ENCODE data around the gene SH3RF3. TPM values are rescaled to one million over a fixed set of nuclear protein-coding genes. Genes with fewer than 3 reads are reported as not detected.

The SH3RF3 gene
- total RNA-seq, 1 experiment from 2014 or later = 0.30 TPM

- Histone ChIP-seq H3K27me3 (no peaks in the 10 kb centered on the region; the same call in 1 of the 2 replicates), H3K36me3 (no peaks in the 10 kb centered on the region), H3K9me3 (replicated peaks) (no peaks in the 10 kb centered on the region), H3K4me1 (peaks cover 7% of the 10 kb centered on the region; the same call in 1 of the 2 replicates), H3K27ac (no peak overlapping the region), H3K4me3 (no peak overlapping the region)
- DNase-seq = no peak
These were observed 216.9 kb downstream of the SH3RF3 start for GRCh38 chr2:109345653-109346480.

- H3K36me3 ChIP-seq = no peaks in the 10 kb centered on the region
- H3K4me1 ChIP-seq = peaks cover 8% of the 10 kb centered on the region; the same call in 1 of the 2 replicates
These were observed 217.7 kb downstream of the SH3RF3 start for GRCh38 chr2:109346601-109347228.

GRCh38 chr2:109347626-109348025 is 218.6 kb downstream of the SH3RF3 start:
- H3K9me3 ChIP-seq (replicated peaks) = no peaks in the 10 kb centered on the region
- DNase-seq = no peak
- H3K27ac ChIP-seq = no peak overlapping the region
- no peaks in the 10 kb centered on the region for H3K36me3 ChIP-seq
- peaks cover 8% of the 10 kb centered on the region; the same call in 1 of the 2 replicates for H3K4me1 ChIP-seq
- H3K27me3 ChIP-seq = no peaks in the 10 kb centered on the region; the same call in 1 of the 2 replicates
- H3K4me3 ChIP-seq = no peak overlapping the region

More at GRCh38 chr2:109346601-109347228, 217.7 kb downstream of the SH3RF3 start:
- no peaks in the 10 kb centered on the region for H3K9me3 ChIP-seq (replicated peaks)
- H3K27me3 ChIP-seq = no peaks in the 10 kb centered on the region; the same call in 1 of the 2 replicates
- H3K27ac ChIP-seq = no peak overlapping the region
- no peak overlapping the region for H3K4me3 ChIP-seq
- DNase-seq = peak in 1 of 2 experiments; percentile 38

GRCh38 chr2:109348190-109348589 is 219.2 kb downstream of the SH3RF3 start:
- Histone ChIP-seq H3K9me3 (replicated peaks) (no peaks in the 10 kb centered on the region), H3K27ac (no peak overlapping the region), H3K4me1 (peaks cover 8% of the 10 kb centered on the region; the same call in 1 of the 2 replicates), H3K27me3 (no peaks in the 10 kb centered on the region; the same call in 1 of the 2 replicates), H3K4me3 (no peak overlapping the region), H3K36me3 (no peaks in the 10 kb centered on the region)
- no peak for DNase-seq

- Histone ChIP-seq H3K27ac (no peak overlapping the region), H3K4me3 (no peak overlapping the region), H3K36me3 (no peaks in the 10 kb centered on the region), H3K4me1 (peaks cover 8% of the 10 kb centered on the region; the same call in 1 of the 2 replicates), H3K27me3 (no peaks in the 10 kb centered on the region; the same call in 1 of the 2 replicates), H3K9me3 (replicated peaks) (no peaks in the 10 kb centered on the region)
- no peak for DNase-seq
These were observed 219.9 kb downstream of the SH3RF3 start for GRCh38 chr2:109348671-109349502.

DNA sequence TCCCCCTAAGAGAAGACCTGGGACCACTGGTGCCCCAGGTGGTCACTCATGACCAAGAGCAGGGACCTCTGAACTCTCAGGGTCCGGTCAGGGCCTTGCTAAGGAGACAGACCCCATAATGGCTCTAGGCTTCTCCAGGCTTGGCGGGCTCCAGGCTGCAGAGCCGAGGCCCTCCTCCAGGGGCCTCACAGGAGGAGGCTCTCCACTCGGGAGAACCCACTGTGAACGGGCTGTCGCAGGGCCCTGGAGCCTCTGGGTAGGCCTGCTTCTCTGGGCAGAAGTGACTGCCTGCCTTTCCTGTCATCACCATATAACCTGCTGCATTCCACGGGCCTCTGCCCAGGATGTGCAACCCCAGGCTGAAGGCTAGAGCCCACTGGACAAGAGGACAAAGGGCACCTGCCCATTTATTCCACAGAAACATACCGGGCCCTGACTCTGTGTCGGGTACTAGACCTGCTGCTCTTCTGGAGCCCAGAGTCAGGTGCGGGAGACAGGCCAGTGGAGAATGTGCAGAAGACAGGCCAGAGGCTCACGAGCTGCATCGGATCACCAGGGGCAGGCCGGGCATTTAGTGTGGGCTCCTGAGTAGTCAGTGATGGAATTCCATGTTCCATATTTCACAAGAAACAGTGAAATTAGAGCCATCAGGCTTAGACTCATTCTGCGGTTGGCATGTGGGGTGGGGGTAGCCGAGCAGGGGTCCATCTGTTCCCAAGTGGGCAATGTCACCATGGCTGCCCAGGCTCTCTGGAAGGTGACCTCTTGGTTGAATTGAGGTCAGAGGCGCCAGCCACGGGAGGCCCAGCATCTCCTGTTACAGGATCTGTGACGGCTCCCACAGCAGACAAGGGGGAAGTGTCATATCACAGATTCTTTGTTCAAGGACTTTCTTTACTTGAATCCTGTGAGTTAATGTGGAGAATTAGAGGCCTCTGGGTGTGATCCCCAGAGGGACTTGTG is 220.8 kb downstream of the SH3RF3 start:
- Histone ChIP-seq H3K4me3 (no peak overlapping the region), H3K9me3 (replicated peaks) (no peaks in the 10 kb centered on the region), H3K27me3 (no peaks in the 10 kb centered on the region; the same call in 1 of the 2 replicates), H3K27ac (no peak overlapping the region), H3K4me1 (peaks cover 8% of the 10 kb centered on the region; the same call in 1 of the 2 replicates), H3K36me3 (no peaks in the 10 kb centered on the region)
- DNase-seq = peak; percentile 18 to 21

DNA sequence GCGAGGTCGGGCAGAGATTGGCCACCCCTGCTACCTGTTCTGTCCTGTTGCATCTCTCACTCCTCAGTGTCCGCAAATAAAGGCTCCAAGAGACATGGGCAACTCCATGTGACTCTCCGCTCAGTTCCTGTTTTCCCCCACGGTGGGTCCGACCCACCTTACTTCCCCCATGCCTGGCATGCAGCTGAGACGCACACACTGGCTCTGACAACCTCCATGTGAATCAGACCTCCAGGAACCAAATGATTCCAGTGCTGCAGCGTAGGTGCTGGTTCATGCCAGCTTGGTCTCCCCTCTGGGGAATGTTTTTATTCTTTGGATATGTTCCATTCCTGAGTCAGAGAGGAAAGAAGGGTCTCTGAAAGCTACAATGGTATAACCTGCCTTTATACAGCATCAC is 221.5 kb downstream of the SH3RF3 start:
- H3K27me3 ChIP-seq = no peaks in the 10 kb centered on the region
- no peak overlapping the region for H3K27ac ChIP-seq
- no peaks in the 10 kb centered on the region for H3K36me3 ChIP-seq
- H3K4me3 ChIP-seq = no peak overlapping the region
- H3K4me1 ChIP-seq = peaks cover 8% of the 10 kb centered on the region; the same call in 1 of the 2 replicates
- H3K9me3 ChIP-seq (replicated peaks) = no peaks in the 10 kb centered on the region
- DNase-seq = no peak

DNA sequence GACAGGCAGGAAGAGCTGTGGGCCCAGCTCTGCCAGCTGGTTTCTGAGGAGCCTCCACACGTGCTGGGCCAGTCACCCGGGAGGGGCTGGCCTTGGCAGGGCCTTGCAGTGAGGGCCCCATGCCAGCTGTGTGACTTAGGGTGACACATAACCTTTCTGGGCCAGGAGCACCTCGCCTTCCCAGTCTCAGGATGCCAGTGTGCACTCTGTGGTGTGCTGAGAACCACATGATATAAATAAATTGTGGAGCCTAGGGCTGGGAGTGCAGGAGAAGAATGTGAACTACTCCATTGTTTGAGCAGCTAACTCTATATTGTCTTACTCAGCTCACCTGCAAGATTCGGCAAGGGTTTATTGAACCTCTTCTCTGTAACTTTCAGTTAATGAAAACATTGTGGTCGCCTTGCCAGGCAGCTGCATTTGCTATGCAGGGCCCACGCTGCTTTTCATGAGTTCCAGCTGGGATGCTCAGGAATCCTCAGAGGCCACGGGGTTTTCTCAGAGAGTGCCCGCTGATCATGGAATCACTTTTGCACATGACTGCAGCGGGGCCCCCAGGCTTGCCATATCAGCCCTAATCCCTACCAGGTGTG is 222.3 kb downstream of the SH3RF3 start:
- H3K4me1 ChIP-seq = peaks cover 8% of the 10 kb centered on the region; the same call in 1 of the 2 replicates
- peak in 1 of 2 experiments; percentile 23 for DNase-seq
- no peaks in the 10 kb centered on the region for H3K36me3 ChIP-seq
- no peak overlapping the region for H3K27ac ChIP-seq
- H3K27me3 ChIP-seq = no peaks in the 10 kb centered on the region
- no peaks in the 10 kb centered on the region for H3K9me3 ChIP-seq (replicated peaks)
- H3K4me3 ChIP-seq = no peak overlapping the region

- no peak overlapping the region for H3K4me3 ChIP-seq
- no peak overlapping the region for H3K27ac ChIP-seq
- peaks cover 8% of the 10 kb centered on the region; the same call in 1 of the 2 replicates for H3K4me1 ChIP-seq
- H3K9me3 ChIP-seq (replicated peaks) = no peaks in the 10 kb centered on the region
- no peak for DNase-seq
- H3K27me3 ChIP-seq = no peaks in the 10 kb centered on the region
- no peaks in the 10 kb centered on the region for H3K36me3 ChIP-seq
These were observed 223.3 kb downstream of the SH3RF3 start for GRCh38 chr2:109352056-109352897.

GRCh38 chr2:109352898-109353689 is 224.1 kb downstream of the SH3RF3 start:
- Histone ChIP-seq H3K4me1 (peaks cover 8% of the 10 kb centered on the region; the same call in 1 of the 2 replicates), H3K9me3 (replicated peaks) (no peaks in the 10 kb centered on the region), H3K4me3 (no peak overlapping the region), H3K27ac (no peak overlapping the region), H3K27me3 (no peaks in the 10 kb centered on the region), H3K36me3 (no peaks in the 10 kb centered on the region)
- DNase-seq = no peak

DNA sequence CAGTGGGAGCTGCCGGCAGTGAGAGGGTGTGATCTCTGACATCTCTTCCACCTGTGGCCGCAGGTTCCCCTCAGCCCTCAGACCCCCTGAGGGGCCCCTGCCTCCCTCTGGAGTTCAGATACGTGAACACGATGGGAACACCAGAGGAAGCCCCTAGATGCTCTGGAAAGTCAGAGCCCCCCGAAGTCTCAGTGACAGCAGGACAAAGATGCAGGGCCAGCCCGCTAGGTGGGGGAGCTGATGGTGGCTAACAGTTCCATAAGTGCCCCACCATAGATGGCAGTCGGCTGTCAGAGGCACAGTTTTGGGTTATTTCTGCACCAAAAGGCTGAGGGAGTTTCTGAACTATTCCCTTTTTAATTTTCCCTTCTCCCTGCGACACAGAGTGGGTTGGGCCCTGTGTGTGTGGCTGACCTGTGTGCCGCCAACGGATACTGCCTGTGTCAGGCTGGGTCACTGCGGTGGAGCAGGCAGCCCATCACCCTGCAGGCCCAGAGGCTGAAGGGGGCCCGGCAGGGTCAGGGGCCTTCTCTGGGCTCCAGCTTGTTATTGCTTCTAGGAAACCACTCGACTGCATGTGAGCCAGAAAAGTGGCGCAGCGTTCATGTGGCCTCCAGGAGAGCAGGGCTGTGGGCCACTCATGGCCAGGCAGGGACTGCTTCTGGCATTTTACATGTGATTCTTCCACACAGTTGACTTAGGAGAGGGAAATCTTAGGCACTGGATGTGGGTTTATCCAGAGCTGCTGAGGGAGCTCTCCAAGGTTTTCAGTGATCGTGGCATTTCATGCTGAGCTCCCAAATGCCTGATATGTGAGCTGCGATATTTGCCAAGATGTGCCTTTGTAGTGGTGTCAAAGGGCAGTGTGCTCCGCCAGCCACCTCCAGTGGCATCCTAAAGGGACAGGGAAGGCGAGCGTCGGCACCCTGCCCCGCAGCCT is 225.1 kb downstream of the SH3RF3 start:
- Histone ChIP-seq H3K36me3 (no peaks in the 10 kb centered on the region), H3K4me1 (peaks cover 8% of the 10 kb centered on the region; the same call in 1 of the 2 replicates), H3K27ac (no peak overlapping the region), H3K9me3 (replicated peaks) (no peaks in the 10 kb centered on the region), H3K4me3 (no peak overlapping the region), H3K27me3 (no peaks in the 10 kb centered on the region)
- no peak for DNase-seq
